Stimulated activated CD4-positive, alpha-beta T cell treated with anti-CD3 and anti-CD28 coated beads, Interleukin-15, amount 100 ng/mL, for 24 hours (primary cell): Measurements from ENCODE around the gene CHRNA4.
"Not testable (repeated sequence)": the region's sequence is repeated elsewhere in the genome, so short reads cannot be mapped to it uniquely, and the experiment has no call there.

ENCODE experiments used
- DNase-seq: peaks from one replicate; pipeline ENCODE4 v3.0.0-alpha.2; 2020

The CHRNA4 gene

GRCh38 chr20:63347950-63348827 is 13.0 kb downstream of the CHRNA4 start:
- DNase-seq, result no peak

GRCh38 chr20:63347081-63347741 is 13.9 kb downstream of the CHRNA4 start:
- DNase-seq, result no peak

- no peak for DNase-seq
These were observed 14.7 kb downstream of the CHRNA4 start for GRCh38 chr20:63346131-63347080.

GRCh38 chr20:63345328-63346100 is 15.6 kb downstream of the CHRNA4 start:
- no peak for DNase-seq

- DNase-seq, result no peak
These were observed 16.4 kb downstream of the CHRNA4 start for GRCh38 chr20:63344616-63345327.

- no peak for DNase-seq
These were observed 17.4 kb downstream of the CHRNA4 start for GRCh38 chr20:63343460-63344445.

- DNase-seq, result no peak
These were observed 18.3 kb downstream of the CHRNA4 start for GRCh38 chr20:63342561-63343459.

GRCh38 chr20:63340158-63340688 is 20.9 kb downstream of the CHRNA4 start:
- DNase-seq, result not testable (repeated sequence)

GRCh38 chr20:63339154-63340094 is 21.7 kb downstream of the CHRNA4 start:
- not testable (repeated sequence) for DNase-seq

GRCh38 chr20:63337786-63338420 is 23.2 kb downstream of the CHRNA4 start:
- no peak for DNase-seq

GRCh38 chr20:63336232-63336752 is 24.9 kb downstream of the CHRNA4 start:
- no peak for DNase-seq

GRCh38 chr20:63335711-63336110 is 25.4 kb downstream of the CHRNA4 start:
- DNase-seq, result no peak

- DNase-seq, result not testable (repeated sequence)
These were observed 26.1 kb downstream of the CHRNA4 start for GRCh38 chr20:63335060-63335459.

GRCh38 chr20:63334356-63334755 is 26.8 kb downstream of the CHRNA4 start:
- no peak for DNase-seq

- DNase-seq, result no peak
These were observed 27.8 kb downstream of the CHRNA4 start for GRCh38 chr20:63333241-63333836.

GRCh38 chr20:63332488-63333240 is 28.5 kb downstream of the CHRNA4 start:
- no peak for DNase-seq
